Body of pancreas (tissue), 4 donors: Measurements from ENCODE around the gene EDDM13.
"Not testable (repeated sequence)": the region's sequence is repeated elsewhere in the genome, so short reads cannot be mapped to it uniquely, and the experiment has no call there.

Experiments used
- POLR2A ChIP-seq, 3 donors: fragments of 450-650 bp; IDR thresholded peaks; one replicate each; pipeline ENCODE4 v1.6.1; 2016; ENCODE audit warnings: antibody characterized with exemption in 3 of 3, mild to moderate bottlenecking in 2 of 3
- TF ChIP-seq, protein P1 (sequence below), 7 experiments: fragments of 450-650 bp in 4 of 7; fragments of 200-600 bp in 3 of 7; sonication (generic) in 3 of 7; IDR thresholded peaks; one replicate each; pipeline ENCODE4 v1.5.1; 2016 to 2019; ENCODE audit warnings: antibody characterized with exemption in 7 of 7

DNA sequence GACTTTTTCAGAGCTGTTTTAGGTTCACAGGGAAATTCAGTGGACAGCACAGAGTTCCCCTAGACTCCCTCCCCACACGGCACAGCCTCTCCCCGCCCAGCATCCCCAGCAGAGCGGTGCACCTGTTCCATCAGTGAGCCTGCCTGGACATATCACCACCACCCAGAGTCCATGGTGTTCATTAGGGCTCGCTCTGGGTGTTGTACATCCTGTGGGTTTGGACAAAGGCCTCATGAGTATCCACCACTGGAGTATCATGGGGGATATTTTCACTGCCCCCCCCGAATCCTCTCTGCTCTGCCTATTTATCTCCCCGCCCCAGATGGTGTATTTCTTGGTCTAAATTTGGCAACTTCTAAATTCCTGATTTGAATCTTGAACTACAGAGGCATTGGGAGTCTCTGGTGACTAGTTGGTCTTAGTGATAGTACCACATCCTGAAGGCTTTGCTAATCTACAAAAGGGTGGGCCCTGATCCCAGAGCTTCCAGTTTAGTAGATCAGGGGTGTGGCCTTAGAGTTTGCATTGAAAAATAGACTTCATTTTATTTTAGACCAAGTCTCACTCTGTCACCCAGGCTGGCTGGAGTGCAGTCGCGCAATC lies 23.7 kb upstream of the EDDM13 start:
- TF ChIP-seq, protein P1, sequence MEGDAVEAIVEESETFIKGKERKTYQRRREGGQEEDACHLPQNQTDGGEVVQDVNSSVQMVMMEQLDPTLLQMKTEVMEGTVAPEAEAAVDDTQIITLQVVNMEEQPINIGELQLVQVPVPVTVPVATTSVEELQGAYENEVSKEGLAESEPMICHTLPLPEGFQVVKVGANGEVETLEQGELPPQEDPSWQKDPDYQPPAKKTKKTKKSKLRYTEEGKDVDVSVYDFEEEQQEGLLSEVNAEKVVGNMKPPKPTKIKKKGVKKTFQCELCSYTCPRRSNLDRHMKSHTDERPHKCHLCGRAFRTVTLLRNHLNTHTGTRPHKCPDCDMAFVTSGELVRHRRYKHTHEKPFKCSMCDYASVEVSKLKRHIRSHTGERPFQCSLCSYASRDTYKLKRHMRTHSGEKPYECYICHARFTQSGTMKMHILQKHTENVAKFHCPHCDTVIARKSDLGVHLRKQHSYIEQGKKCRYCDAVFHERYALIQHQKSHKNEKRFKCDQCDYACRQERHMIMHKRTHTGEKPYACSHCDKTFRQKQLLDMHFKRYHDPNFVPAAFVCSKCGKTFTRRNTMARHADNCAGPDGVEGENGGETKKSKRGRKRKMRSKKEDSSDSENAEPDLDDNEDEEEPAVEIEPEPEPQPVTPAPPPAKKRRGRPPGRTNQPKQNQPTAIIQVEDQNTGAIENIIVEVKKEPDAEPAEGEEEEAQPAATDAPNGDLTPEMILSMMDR (IDR thresholded peaks at IDR 0.05), result not testable (repeated sequence)
- not testable (repeated sequence) for TF ChIP-seq POLR2A (IDR thresholded peaks at IDR 0.05)
